GM19397 (cell line): ENCODE data around the gene SERPINA9.
"Not testable (repeated sequence)": the region's sequence is repeated elsewhere in the genome, so short reads cannot be mapped to it uniquely, and the experiment has no call there.

Experiments used
- ATAC-seq: cut with Tn5 transposase; IDR thresholded peaks from one replicate; pipeline ENCODE4 v1.9.1; 2021; ENCODE audit warnings: mild to moderate bottlenecking, moderate library complexity; ENCODE audit not compliant: unreplicated experiment

SERPINA9 gene

GRCh38 chr14:94428610-94429009 is 47.4 kb downstream of the SERPINA9 start:
- no peak for ATAC-seq

GRCh38 chr14:94427016-94427613 is 48.9 kb downstream of the SERPINA9 start:
- no peak for ATAC-seq

- ATAC-seq, result no peak
Measured at GRCh38 chr14:94426526-94426925, 49.5 kb downstream of the SERPINA9 start.

GRCh38 chr14:94424371-94424770 is 51.6 kb downstream of the SERPINA9 start:
- no peak for ATAC-seq

GRCh38 chr14:94423453-94424056 is 52.4 kb downstream of the SERPINA9 start:
- ATAC-seq, result no peak

GRCh38 chr14:94421316-94421715 is 54.7 kb downstream of the SERPINA9 start:
- no peak for ATAC-seq

GRCh38 chr14:94417497-94418205 is 58.3 kb downstream of the SERPINA9 start:
- ATAC-seq, result not testable (repeated sequence)
